Gastroesophageal sphincter (tissue), 4 donors: ENCODE results near the gene PDE4B. TPM values are rescaled to one million over a fixed set of nuclear protein-coding genes. Genes with fewer than 3 reads are reported as not detected.

Experiments
- ATAC-seq: fragments of 150-250 bp; one replicate; pipeline ENCODE4 v1.9.1; 2016; ENCODE audit warnings: mild to moderate bottlenecking, moderate library complexity
- H3K27ac ChIP-seq, 4 donors: fragments of 200-600 bp; sonication (generic) in 3 of 4; 1 replicate in 3 of 4; 2 replicates in 1 of 4; pipeline ENCODE4 v1.5.1; 2016 to 2019
- H3K27me3 ChIP-seq: fragments of 200-600 bp; sonication (generic); one replicate; pipeline ENCODE4 v1.5.1; 2019
- H3K36me3 ChIP-seq, 2 donors: fragments of 200-600 bp; sonication (generic); one replicate each; pipeline ENCODE4 v1.5.1; 2019; ENCODE audit warnings: control low read depth in 1 of 2
- H3K4me1 ChIP-seq, 3 donors: fragments of 200-600 bp; sonication (generic); 1 replicate in 2 of 3; 2 replicates in 1 of 3; pipeline ENCODE4 v1.5.1; 2016 to 2019; ENCODE audit warnings: control low read depth in 2 of 3
- H3K4me3 ChIP-seq, 2 donors: fragments of 200-600 bp; sonication (generic); one replicate each; pipeline ENCODE4 v1.5.1; 2019; ENCODE audit warnings: mild to moderate bottlenecking in 1 of 2, moderate library complexity in 1 of 2
- H3K9me3 ChIP-seq, 3 donors: fragments of 200-600 bp; sonication (generic); one replicate each; pipeline ENCODE4 v1.5.1; 2017 to 2019; ENCODE audit warnings: control low read depth in 2 of 3
- EP300 ChIP-seq: sonication (generic); formaldehyde crosslinking; IDR thresholded peaks from one replicate; pipeline ENCODE4 v1.6.1; 2017; ENCODE audit warnings: antibody characterized with exemption, mild to moderate bottlenecking
- POLR2A ChIP-seq, 2 donors: fragments of 450-650 bp; IDR thresholded peaks; one replicate each; pipeline ENCODE4 v1.6.1; 2017; ENCODE audit warnings: antibody characterized with exemption in 2 of 2, mild to moderate bottlenecking in 2 of 2, moderate library complexity in 1 of 2
- POLR2AphosphoS5 ChIP-seq: sonication (generic); formaldehyde crosslinking; IDR thresholded peaks from one replicate; pipeline ENCODE4 v1.6.1; 2017; ENCODE audit warnings: antibody characterized with exemption
- WGBS, 2 donors: methylation state at CpG; one replicate each; pipeline ENCODE4 v1.1.5; 2018; ENCODE audit warnings: low coverage in 1 of 2; 5-methylcytosine and 5-hydroxymethylcytosine counted together
- total RNA-seq, 4 donors: library from RNA; depleted of rRNA; stranded (reverse); fragments of >200 nt; gene quantifications; one replicate each; pipeline ENCODE4 v1.1.0, GENCODE V29; 2016
- TF ChIP-seq, protein P1 (sequence below), 4 experiments: fragments of 200-600 bp in 2 of 4; fragments of 450-650 bp in 2 of 4; sonication (generic) in 1 of 4; IDR thresholded peaks; one replicate each; pipeline ENCODE4 v1.5.1; 2017 to 2019; ENCODE audit warnings: antibody characterized with exemption in 4 of 4, mild to moderate bottlenecking in 2 of 4, moderate library complexity in 2 of 4

Gene PDE4B
- total RNA-seq, 4 donors from 2014 or later = 5.9 to 16.2 (median 8.8) TPM

DNA sequence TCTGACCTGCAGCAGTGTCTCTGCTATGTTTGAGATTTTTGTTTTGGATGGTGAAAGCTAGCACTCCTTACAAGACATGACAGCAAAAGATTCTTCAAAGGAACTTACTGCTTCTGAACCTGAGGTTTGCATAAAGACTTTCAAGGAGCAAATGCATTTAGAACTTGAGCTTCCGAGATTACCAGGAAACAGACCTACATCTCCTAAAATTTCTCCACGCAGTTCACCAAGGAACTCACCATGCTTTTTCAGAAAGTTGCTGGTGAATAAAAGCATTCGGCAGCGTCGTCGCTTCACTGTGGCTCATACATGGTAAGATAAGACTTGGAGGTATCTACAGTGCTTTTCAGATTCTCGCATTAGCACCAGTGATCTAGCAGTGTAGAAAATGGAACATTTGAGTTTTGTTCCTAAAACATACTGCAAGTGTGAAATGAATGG is 200.2 kb downstream of the PDE4B start:
- 60 to 88% methylated on average over 4 to 7 of the region's 7 CpGs for WGBS, 2 donors
- Histone ChIP-seq H3K27me3 (no peaks in the 10 kb centered on the region), H3K4me1 (no peaks in the 10 kb centered on the region), H3K36me3 (no peaks in the 10 kb centered on the region), H3K4me3 (no peak overlapping the region), H3K27ac (no peak overlapping the region), H3K9me3 (no peaks in the 10 kb centered on the region)
- TF ChIP-seq POLR2AphosphoS5 = no peak
- no peak for TF ChIP-seq EP300
- no peak for TF ChIP-seq POLR2A (IDR thresholded peaks at IDR 0.05)
- TF ChIP-seq, protein P1, sequence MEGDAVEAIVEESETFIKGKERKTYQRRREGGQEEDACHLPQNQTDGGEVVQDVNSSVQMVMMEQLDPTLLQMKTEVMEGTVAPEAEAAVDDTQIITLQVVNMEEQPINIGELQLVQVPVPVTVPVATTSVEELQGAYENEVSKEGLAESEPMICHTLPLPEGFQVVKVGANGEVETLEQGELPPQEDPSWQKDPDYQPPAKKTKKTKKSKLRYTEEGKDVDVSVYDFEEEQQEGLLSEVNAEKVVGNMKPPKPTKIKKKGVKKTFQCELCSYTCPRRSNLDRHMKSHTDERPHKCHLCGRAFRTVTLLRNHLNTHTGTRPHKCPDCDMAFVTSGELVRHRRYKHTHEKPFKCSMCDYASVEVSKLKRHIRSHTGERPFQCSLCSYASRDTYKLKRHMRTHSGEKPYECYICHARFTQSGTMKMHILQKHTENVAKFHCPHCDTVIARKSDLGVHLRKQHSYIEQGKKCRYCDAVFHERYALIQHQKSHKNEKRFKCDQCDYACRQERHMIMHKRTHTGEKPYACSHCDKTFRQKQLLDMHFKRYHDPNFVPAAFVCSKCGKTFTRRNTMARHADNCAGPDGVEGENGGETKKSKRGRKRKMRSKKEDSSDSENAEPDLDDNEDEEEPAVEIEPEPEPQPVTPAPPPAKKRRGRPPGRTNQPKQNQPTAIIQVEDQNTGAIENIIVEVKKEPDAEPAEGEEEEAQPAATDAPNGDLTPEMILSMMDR (IDR thresholded peaks at IDR 0.05) = no peak
- ATAC-seq = no peak

DNA sequence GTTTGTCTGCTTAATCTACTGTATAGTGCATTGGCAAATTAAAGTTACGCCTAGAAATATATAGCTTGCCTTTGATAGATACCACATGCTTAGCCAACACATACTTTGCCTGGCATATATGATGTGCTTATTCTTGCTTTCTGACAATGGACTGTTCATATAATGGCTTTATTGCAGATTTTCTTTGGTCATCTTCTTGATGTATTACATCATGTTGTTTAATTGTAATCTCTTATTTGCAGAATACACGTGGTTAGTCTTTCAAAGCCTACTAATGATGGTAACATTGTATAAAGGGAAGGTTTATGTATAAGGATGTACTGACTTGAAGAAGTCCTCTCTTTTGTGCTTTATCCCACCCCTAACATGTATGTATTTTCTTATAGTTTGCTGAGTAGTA is 201.5 kb downstream of the PDE4B start:
- TF ChIP-seq, protein P1 (IDR thresholded peaks at IDR 0.05) = no peak
- TF ChIP-seq POLR2A (IDR thresholded peaks at IDR 0.05) = no peak
- no peak for TF ChIP-seq POLR2AphosphoS5
- no peak for TF ChIP-seq EP300
- no peaks in the 10 kb centered on the region for H3K9me3 ChIP-seq
- H3K36me3 ChIP-seq = no peaks in the 10 kb centered on the region
- H3K27me3 ChIP-seq = no peaks in the 10 kb centered on the region
- no peak for ATAC-seq
- H3K4me1 ChIP-seq = no peaks in the 10 kb centered on the region
- H3K4me3 ChIP-seq = no peak overlapping the region
- 71 to 89% methylated on average over 2 of the region's 2 CpGs for WGBS, 2 donors
- no peak overlapping the region for H3K27ac ChIP-seq

DNA sequence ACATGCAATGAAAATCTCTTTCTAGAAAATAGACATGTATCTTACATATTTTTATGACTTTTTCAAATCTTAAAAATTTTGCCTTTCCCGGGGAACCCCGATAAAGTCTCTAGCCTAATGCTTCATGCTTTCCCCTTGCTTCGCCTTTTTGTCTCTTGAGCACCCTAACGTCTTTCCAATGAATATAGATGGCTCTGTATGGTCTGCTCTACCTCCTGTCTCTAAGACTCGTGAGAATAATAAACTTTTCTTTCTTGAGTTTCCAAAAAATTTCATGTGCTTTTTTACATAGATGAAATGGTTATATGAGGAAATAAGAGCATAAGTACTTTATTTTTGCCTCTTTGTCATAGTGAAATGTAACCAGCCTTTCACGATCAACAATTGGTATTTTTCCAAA is 202.6 kb downstream of the PDE4B start:
- H3K9me3 ChIP-seq = no peaks in the 10 kb centered on the region
- H3K4me1 ChIP-seq = no peaks in the 10 kb centered on the region
- no peaks in the 10 kb centered on the region for H3K36me3 ChIP-seq
- TF ChIP-seq POLR2A (IDR thresholded peaks at IDR 0.05) = no peak
- TF ChIP-seq POLR2AphosphoS5 = no peak
- TF ChIP-seq, protein P1 (IDR thresholded peaks at IDR 0.05) = no peak
- no peak for TF ChIP-seq EP300
- ATAC-seq = no peak
- no peaks in the 10 kb centered on the region for H3K27me3 ChIP-seq
- 37 to 48% methylated on average over 5 to 6 of the region's 6 CpGs for WGBS, 2 donors
- H3K27ac ChIP-seq = no peak overlapping the region
- H3K4me3 ChIP-seq = no peak overlapping the region

DNA sequence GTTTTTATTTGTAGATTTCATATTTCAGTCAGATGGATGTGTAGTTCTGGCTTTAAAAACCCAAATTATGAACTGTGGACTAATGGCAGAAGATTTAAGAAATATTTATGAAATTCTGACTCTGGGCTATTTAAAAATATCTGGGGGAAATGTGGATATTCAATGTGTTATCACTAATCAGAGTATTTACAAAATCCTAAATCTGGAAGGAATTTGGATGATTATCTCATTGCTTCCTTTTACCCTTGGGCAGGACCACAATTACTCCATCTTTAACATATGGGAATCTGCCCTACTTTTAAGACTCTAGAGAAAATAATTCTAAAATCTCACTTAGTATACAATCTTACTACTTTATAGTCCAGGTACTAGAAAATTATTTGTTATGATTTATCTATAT is 203.2 kb downstream of the PDE4B start:
- ATAC-seq = no peak
- no peaks in the 10 kb centered on the region for H3K4me1 ChIP-seq
- H3K36me3 ChIP-seq = no peaks in the 10 kb centered on the region
- TF ChIP-seq, protein P1 (IDR thresholded peaks at IDR 0.05) = no peak
- TF ChIP-seq POLR2AphosphoS5 (no peak), EP300 (no peak)
- H3K27ac ChIP-seq = no peak overlapping the region
- no peaks in the 10 kb centered on the region for H3K9me3 ChIP-seq
- no peak overlapping the region for H3K4me3 ChIP-seq
- no peaks in the 10 kb centered on the region for H3K27me3 ChIP-seq

DNA sequence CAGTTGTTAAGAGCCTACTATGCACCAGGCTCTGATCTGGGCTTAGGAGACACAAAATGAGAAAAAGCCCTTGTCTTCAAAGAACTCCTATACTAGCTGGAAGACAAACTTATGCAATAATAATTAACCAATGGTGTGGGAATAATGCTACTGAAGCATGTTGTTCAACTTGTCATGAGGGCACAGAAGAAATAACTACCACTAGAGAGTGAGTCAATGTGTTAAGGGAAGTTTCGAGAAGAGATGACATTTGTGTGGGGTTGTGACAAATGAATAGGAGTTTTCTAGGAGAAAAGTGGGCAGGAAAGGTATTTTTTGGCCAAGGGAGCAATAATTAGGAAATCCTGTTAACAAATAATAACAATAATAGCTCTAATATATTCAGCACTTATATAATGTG is 205.0 kb downstream of the PDE4B start:
- Histone ChIP-seq H3K4me3 (no peak overlapping the region), H3K4me1 (no peaks in the 10 kb centered on the region), H3K36me3 (no peaks in the 10 kb centered on the region), H3K9me3 (no peaks in the 10 kb centered on the region), H3K27me3 (no peaks in the 10 kb centered on the region), H3K27ac (no peak overlapping the region)
- 91 to 100% methylated on average over 1 of the region's 1 CpG for WGBS, 2 donors
- ATAC-seq = no peak
- TF ChIP-seq, protein P1 (IDR thresholded peaks at IDR 0.05) = no peak
- TF ChIP-seq POLR2AphosphoS5 = no peak
- no peak for TF ChIP-seq POLR2A (IDR thresholded peaks at IDR 0.05)
- no peak for TF ChIP-seq EP300
